ENCODE results near the gene PPP2R5C.

PPP2R5C gene

GRCh38 chr14:101887219-101887618 lies 125.7 kb downstream of the PPP2R5C start:
- no peak for DNase-seq (ENCODE audit: low spot score)

- no peak for DNase-seq (ENCODE audit: low spot score)
Observed at GRCh38 chr14:101888182-101888581, 126.7 kb downstream of the PPP2R5C start.

GRCh38 chr14:101889366-101889765 lies 127.9 kb downstream of the PPP2R5C start:
- no peak for DNase-seq (ENCODE audit: low spot score)

GRCh38 chr14:101889898-101890297 lies 128.4 kb downstream of the PPP2R5C start:
- DNase-seq (ENCODE audit: low spot score) = no peak

GRCh38 chr14:101891471-101891870 lies 130.0 kb downstream of the PPP2R5C start:
- DNase-seq (ENCODE audit: low spot score) = no peak

- DNase-seq (ENCODE audit: low spot score) = no peak
Observed at GRCh38 chr14:101893759-101894158, 132.2 kb downstream of the PPP2R5C start.

- no peak for DNase-seq (ENCODE audit: low spot score)
Observed at GRCh38 chr14:101894365-101895081, 133.0 kb downstream of the PPP2R5C start.

GRCh38 chr14:101895256-101895655 lies 133.7 kb downstream of the PPP2R5C start:
- DNase-seq (ENCODE audit: low spot score) = no peak

- DNase-seq (ENCODE audit: low spot score) = no peak
Observed at GRCh38 chr14:101897326-101897725, 135.8 kb downstream of the PPP2R5C start.

- DNase-seq (ENCODE audit: low spot score) = no peak
Observed at GRCh38 chr14:101898416-101898815, 136.9 kb downstream of the PPP2R5C start.

GRCh38 chr14:101899263-101899662 lies 137.8 kb downstream of the PPP2R5C start:
- no peak for DNase-seq (ENCODE audit: low spot score)

- no peak for DNase-seq (ENCODE audit: low spot score)
Observed at GRCh38 chr14:101900253-101900652, 138.7 kb downstream of the PPP2R5C start.

- DNase-seq (ENCODE audit: low spot score) = no peak
Observed at GRCh38 chr14:101903111-101903561, 141.6 kb downstream of the PPP2R5C start.

GRCh38 chr14:101905614-101906013 lies 144.1 kb downstream of the PPP2R5C start:
- no peak for DNase-seq (ENCODE audit: low spot score)

- no peak for DNase-seq (ENCODE audit: low spot score)
Observed at GRCh38 chr14:101906645-101907044, 145.1 kb downstream of the PPP2R5C start.

- no peak for DNase-seq (ENCODE audit: low spot score)
Observed at GRCh38 chr14:101907619-101908018, 146.1 kb downstream of the PPP2R5C start.

GRCh38 chr14:101908795-101909194 lies 147.3 kb downstream of the PPP2R5C start:
- DNase-seq (ENCODE audit: low spot score) = no peak

- DNase-seq (ENCODE audit: low spot score) = no peak
Observed at GRCh38 chr14:101909371-101910096, 148.0 kb downstream of the PPP2R5C start.

GRCh38 chr14:101912841-101913240 lies 151.3 kb downstream of the PPP2R5C start:
- DNase-seq (ENCODE audit: low spot score) = no peak

- DNase-seq (ENCODE audit: low spot score) = no peak
Observed at GRCh38 chr14:101914083-101914482, 152.6 kb downstream of the PPP2R5C start.

GRCh38 chr14:101915871-101916815 lies 154.6 kb downstream of the PPP2R5C start:
- no peak for DNase-seq (ENCODE audit: low spot score)

- DNase-seq (ENCODE audit: low spot score) = no peak
Observed at GRCh38 chr14:101916816-101917412, 155.4 kb downstream of the PPP2R5C start.

Data from ecto neural progenitor cell (in vitro differentiated cells).